Measurements from ENCODE around the gene PRRC2B.

Gene PRRC2B

DNA sequence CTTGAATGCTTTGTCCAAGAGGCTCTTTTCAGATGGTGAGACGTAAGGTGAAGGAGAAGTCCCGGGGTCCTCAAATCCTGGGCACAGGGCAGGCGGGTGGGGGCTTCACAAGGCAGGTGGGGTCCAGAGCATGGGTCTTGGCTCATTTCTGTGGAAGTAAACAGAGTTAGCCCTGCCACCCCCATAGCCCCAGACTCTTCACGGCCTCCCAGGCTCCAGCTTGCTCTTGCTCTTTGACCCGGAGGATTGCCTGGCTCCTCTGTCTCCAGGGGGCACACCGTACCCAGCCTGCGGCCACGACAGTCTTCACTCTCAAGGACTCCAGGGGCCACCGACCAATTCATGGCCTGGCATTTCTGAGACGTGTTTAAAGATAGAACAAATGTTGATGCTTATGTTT, 80.0 kb downstream of the PRRC2B start:
- no peak for DNase-seq

DNA sequence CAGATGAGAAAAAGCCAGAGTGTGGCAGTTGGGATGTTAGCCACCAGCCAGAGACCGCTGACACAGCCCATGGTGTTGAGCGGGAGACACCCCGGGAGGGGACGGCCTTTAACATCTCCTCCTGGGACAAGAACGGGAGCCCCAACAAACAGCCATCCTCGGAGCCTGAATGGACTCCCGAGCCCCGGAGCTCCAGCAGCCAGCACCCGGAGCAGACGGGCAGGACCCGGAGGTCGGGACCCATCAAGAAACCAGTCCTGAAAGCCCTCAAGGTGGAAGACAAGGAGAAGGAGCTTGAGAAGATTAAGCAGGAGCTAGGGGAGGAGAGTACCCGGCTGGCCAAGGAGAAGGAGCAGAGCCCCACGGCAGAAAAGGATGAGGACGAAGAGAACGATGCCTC, 80.8 kb downstream of the PRRC2B start:
- no peak for DNase-seq

DNA sequence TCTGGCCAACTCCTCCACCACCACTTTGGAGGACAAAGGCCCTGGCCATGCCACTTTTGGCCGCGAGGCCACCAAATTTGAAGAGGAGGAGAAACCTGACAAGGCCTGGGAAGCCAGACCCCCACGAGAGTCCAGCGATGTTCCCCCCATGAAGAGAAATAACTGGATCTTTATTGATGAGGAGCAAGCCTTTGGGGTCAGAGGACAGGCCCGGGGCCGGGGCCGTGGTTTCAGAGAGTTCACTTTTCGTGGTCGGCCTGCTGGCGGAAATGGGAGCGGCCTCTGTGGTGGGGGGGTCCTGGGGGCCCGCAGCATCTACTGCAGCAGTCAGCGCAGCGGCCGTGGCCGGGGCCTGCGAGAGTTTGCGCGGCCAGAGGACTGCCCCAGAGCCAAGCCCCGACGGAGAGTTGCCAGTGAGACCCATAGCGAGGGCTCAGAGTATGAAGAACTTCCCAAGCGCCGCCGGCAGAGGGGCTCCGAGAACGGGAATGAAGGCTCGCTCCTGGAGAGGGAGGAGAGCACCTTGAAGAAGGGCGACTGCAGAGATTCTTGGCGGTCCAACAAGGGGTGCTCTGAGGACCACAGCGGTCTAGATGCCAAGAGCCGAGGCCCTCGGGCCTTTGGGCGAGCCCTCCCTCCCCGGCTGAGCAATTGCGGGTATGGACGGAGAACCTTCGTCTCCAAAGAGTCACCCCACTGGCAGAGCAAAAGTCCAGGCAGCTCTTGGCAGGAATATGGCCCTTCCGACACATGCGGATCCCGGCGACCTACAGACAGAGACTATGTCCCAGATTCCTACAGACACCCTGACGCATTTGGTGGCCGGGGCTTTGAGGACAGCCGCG, 81.4 kb downstream of the PRRC2B start:
- no peak for DNase-seq

DNA sequence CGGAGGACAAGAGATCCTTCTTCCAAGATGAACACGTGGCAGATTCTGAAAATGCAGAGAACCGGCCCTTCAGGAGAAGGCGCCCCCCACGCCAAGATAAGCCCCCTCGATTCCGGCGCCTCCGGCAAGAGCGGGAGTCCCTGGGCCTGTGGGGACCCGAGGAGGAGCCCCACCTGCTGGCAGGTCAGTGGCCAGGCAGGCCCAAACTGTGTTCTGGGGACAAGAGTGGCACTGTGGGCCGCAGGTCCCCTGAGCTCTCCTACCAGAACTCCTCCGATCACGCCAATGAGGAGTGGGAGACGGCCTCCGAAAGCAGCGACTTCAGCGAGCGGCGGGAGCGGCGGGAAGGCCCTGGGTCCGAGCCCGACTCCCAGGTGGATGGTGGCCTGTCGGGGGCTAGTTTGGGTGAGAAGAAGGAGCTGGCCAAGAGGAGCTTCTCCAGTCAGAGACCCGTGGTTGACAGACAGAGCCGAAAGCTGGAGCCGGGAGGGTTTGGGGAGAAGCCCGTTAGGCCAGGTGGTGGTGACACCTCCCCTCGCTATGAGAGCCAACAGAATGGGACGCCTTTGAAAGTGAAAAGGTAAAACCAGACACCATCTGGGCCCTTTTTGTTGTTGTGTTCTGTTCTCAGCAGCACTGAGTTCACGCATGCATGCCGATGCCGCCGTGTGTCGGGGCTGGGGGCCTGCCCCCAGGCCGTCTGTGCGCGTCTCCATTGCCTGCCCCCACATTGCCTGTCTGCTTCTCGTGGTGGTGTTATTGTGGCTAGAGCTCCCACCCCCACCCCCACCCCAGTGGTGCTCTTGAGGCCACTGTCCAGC, 82.3 kb downstream of the PRRC2B start:
- DNase-seq: no peak

DNA sequence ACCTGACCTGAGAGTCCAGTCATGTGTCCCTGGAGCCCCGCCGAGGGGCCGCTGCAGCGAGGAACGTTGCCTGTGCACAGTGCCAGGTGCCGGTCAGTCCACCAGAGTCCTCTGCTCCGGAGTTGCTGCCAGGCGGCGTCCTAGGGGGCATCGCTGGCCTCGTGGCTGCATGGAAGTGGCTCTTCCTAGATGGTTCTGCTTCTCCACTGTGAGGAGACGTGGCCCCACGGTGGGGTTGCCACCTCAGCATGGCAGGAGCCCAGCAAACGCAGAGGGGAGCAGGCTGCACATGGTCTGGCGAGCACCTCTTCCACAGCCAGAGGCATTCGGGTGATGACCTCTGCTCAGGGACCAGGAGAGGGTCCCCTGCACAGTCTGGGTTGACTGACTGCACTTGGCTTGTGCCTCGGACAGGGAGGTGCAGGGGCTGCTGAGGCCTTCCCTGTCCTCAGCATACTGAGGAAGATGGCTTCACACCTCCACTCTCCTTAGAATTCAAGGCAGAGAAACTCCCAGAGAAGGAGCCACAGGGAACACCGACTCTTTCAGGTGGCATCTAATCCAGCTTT, 83.0 kb downstream of the PRRC2B start:
- DNase-seq: no peak

DNA sequence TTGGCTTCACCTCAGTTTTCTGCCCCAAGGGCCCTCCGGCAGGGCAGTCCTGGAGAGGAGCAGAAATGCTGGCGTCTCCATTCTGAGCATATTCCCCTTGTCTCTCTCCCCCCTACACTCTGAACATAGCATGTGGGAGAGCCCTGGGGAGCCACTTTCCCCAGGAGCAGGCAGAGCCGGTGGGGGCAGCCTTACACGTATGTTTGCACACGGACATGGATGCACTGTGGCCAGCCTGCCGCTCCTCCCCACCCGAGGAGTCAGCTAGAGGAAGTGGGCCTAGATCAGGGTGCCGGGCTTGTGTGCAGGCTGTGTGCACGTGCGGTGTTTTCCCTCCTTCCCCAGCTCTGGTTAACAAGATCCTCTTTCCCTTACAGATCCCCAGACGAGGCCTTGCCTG, 83.5 kb downstream of the PRRC2B start:
- DNase-seq: no peak

DNA sequence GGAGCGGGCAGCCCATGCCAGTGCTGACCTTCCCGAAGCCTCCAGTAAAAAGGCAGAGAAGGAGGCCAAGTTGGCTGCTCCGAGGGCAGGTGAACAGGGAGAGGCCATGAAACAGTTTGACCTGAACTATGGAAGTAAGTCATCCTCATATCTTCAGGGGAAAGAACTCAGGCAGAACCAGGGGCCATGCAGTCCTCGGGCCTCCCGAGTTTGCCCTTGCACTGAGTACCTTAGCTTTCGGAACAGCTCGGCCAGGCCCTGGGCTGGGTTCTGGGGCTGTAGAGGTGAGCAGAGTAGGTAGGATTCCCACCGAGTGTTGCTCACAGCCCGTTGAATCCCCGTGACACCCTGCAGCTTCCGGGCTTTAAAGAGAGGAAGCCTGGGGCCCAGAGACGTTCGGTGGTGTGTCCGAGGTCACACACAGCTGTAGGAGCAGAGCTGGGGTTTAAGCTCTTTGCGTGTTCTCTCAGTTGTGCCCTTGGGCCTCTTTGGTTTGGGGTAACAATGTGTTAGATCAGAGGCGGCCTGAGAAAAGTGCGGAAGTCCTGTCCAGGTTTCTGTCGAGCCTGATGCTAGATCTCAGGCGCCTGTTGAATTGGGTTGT, 84.0 kb downstream of the PRRC2B start:
- no peak for DNase-seq

DNA sequence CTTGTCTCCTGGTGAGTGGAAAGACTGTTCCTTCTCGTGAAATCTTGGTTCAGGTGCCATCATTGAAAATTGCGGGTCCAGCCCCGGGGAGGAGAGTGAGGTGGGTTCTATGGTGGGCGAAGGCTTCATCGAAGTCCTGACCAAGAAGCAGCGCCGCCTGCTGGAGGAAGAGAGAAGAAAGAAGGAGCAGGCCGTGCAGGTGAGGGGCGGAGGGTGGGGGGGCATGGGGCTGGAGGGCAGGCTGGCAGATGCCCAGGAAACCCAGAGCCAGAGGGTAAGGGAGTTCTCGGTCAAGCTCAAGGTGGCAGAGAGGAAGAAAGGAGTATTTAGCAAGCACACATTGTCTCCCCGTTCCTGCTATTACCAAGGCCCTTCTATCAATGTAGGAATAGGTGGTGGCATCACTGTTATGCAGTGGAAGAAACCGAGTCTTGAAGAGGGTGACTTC, 84.6 kb downstream of the PRRC2B start:
- peak in 1 of 2 experiments; percentile 39 for DNase-seq

DNA sequence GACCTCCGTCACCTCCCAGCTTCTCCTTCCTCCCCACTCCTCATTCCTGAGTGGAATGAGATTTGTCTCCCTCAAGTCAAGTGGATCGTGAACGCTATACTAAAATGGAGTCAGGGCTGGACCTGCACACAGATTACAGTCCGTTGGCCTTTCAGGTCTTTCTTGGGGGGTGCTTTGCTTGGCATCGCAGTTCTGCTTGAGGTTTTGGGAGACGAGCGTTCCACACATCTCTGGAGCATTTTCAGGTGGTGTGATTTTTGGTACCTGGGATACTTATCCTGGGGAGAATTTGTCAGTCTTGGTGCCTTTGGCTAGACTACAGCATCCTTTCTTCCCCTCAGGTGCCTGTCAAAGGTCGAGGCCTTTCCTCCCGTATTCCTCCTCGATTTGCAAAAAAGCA, 85.0 kb downstream of the PRRC2B start:
- no peak for DNase-seq

DNA sequence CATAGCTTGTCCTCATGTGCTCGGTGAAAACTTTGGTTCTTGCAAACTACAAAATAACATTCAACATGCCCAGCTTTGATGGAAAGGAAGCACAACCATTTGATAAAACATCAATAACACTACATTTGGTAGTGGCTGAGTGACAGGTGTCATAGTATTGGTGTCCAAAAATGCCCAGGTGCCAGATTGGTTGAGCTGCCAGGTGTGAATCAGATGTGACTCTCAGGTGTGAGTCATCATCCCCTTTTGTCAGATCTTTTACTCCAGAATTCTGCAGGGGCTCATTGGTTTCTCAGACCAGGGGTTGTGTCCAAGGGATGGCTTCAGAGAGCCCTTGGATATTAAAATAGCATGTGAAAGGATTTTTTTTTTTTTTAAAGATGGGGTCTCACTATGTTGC, 86.4 kb downstream of the PRRC2B start:
- DNase-seq: no peak

DNA sequence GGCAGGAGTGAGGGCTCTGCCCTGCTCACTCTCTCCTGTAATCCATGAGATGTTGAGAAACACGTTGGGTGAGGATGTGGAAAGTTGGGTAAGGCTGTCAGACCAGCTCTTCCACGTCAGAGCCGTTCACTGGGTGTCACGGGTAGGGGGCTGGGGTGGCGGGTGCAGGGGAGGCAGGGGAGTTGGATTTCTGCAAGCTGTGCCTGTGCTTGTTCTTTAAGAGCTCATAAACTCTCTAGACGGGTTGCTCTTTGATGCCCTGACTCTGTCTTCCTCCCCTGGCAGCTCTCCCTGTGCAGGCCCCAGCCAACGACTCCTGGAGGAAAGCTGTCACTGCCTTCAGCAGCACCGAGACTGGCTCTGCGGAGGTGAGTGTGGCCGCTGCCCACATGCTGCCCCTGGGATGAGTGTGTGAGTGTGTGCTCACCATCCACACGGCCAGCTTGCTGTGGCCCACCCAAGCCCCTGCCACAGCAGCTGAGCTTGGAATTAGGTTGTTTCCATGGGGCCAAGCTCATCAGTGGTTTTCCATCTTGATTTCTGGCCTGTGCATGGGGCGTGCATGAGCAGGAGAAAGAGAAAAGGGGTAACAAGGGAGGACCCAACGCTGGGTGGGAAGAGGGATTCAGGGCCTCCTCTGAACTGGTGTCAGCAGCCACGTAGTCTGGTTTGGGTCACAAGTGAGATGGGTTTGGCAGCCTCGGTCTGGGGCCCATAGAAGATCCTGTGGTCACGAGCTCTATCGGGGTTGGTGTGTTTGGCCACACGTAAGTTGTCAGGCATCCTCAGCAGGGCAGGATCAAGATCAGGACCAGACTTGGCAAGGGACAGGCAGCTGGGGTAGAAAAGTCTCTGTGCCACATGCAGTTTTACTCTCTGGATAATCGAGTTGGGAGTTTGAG, 87.8 kb downstream of the PRRC2B start:
- no peak for DNase-seq

DNA sequence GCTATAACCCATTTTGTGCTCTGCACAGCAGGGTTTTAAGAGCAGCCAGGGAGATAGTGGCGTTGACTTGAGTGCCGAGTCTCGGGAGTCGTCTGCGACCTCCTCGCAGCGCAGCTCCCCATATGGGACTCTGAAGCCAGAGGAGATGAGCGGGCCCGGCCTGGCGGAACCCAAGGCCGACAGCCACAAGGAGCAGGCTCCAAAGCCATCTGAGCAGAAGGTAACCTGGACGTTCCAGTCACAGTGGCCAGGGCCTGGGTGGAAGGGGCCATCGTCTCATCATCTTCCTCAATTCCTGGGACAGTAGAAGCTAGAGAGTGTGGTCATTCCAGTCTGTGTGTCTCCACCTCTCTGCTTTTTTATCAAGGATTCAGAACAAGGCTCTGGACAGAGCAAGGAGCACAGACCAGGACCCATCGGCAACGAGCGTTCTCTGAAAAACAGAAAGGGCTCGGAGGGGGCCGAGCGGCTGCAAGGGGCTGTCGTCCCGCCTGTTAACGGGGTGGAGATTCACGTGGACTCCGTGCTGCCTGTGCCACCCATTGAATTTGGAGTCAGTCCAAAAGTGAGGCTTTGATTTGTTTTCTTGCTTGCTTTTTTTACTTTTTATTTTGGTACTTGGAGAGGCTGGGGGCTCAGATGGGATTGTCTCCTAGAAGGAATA, 88.6 kb downstream of the PRRC2B start:
- no peak for DNase-seq

DNA sequence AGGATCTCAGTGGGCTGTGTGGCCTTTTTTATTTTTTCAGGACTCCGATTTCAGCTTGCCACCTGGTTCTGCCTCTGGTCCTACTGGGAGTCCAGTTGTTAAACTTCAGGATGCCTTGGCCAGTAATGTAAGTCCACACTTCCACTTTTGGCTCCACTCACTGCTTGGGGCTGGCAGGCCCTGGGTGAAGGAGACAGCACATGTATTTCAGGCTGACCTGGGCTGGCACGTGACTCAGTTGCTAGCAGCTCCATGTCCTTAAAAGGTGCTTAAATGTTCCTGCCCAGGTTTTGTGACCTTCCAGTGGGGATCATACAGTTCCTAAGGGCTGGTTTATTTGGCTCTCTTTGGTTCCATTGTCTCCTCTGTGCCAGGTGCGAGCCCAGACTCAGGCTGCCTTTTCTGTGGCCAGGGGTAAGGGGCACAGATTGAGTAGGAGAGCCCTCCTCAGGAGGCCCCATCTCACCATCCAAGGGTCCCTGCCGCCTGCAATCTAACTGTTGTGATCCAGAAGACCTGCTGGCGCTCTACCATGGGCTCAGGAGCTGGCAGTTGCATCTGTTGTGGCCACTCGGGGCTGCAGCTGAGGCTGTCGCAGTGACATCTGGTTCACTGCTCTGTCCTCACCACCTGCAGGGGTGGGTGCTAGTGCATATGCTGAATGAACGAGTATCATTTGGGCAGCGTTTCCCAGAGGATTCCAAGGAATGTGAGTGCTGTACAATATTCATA, 89.6 kb downstream of the PRRC2B start:
- DNase-seq: no peak

DNA sequence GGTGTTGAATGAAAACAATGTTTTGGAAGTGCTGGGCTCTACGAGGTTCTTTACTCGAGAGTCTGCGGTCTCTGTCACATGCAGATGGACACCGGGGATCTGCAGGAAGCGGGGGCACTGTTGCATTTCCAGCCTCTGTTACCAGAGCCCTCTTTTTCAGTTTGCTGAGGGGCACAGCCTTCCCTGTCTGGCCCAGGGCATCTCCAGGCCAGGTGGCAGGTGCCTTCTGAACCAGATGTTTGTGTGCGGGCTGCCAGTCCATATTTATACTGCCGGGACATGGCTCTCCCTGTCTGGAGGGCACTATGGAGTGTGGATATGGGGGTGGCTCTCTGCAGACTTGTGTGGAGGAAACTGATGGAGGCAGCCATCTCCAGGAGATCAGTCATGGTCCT, 90.2 kb downstream of the PRRC2B start:
- no peak for DNase-seq

DNA sequence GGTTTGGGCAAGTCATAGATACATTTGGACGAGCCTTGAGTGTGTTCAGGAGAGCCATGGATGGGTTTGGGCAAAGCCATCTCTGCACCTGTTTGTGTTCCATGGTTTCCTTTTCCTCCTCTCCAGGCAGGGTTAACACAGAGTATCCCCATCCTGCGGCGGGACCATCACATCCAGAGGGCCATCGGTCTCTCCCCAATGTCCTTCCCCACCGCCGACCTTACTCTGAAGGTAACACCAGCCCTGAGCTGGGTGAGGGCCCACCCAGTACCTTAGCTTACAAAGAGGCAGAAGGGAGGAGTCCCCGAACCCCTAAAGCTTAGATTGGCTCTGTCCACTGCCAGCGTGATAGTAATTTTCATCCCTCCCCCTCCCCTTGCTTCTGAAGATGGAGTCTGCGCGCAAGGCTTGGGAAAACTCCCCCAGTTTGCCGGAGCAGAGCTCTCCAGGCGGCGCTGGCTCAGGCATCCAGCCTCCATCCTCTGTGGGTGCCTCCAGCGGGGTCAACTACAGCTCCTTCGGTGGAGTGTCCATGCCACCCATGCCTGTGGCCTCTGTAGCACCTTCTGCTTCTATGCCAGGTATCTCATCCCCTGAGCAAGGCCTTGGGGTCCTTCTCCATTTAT, 90.8 kb downstream of the PRRC2B start:
- DNase-seq: no peak

DNA sequence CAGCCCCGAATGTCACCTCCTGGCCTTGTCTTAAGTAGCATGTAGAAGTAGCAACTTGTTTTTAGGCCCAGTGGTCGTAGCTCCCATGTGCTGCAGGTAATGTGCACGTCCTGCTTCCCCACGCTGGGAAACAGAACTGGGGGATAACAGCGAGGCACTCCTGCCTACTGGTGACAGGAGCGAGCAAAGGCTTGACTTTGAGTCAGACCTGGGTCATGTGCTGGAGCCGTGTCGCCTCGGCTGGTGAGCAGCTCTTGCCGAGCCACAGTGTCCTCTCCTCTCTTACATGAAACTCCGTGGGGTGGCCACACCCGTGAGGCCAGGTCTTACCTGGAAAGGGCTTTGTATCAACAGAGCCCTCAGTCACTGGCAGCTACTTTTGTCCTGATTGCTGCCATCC, 91.3 kb downstream of the PRRC2B start:
- DNase-seq: no peak

DNA sequence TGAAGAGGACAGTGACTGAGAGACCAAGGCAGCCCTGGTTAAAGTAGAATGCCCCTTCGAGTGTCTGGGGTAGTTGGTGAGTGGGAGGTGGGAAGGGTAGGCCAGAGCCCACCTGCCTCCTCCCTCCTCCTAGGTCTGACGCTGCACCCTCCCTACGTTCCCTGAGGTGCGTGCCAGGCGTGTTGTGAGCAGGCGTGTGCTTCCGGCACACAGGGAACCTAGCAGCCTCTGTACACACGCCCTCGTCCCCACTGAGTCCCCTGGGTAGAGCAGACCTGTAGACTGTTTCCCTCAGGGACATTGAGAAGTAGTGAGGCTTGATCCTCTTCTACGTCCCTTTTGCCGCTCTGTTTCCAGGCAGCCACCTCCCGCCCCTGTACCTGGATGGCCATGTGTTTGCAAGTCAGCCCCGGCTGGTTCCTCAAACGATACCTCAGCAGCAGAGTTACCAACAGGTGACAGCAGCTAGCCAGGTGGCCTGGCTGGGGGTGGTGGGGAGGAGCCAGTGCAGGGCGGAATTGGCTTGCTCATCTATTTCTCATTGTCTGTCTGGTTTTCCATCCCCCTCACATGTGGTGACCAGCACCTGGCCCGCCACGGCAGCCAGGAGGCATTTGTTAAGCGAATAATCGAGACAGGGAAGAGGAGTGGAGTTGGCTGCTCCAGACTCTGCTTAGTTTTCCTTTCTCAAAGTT, 92.0 kb downstream of the PRRC2B start:
- DNase-seq: no peak

DNA sequence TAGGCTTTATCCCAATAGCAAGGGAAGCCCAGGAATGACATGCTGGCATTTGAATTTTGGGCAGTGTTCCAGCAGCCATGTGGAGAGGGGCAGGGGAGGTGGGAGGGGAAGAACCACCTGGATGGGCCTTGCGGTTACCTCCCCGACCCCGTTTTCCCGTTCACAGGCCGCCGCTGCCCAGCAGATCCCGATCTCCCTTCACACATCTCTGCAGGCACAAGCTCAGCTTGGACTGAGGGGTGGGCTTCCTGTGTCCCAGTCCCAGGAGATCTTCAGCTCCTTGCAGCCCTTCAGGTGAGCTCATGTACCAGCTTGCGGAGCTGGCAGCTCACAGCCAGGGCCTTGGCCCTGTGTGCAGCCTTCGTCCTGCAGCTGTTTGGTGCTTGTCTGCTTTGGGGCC, 93.1 kb downstream of the PRRC2B start:
- no peak for DNase-seq

DNA sequence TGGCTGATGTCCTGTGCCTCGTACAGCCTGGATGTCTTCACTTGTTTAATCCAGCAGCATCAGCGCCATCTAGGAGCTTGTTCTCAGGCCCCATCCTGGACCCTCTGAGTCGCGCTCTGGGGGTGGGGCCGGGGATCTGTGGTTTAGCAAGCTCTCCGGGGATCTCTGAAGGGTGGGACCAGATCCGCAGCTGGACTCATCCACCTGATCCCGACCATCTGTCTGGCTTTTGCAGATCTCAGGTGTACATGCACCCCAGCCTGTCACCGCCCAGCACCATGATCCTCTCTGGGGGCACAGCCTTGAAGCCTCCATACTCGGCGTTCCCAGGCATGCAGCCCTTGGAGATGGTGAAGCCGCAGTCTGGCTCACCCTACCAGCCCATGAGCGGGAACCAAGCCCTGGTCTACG, 93.7 kb downstream of the PRRC2B start:
- no peak for DNase-seq

DNA sequence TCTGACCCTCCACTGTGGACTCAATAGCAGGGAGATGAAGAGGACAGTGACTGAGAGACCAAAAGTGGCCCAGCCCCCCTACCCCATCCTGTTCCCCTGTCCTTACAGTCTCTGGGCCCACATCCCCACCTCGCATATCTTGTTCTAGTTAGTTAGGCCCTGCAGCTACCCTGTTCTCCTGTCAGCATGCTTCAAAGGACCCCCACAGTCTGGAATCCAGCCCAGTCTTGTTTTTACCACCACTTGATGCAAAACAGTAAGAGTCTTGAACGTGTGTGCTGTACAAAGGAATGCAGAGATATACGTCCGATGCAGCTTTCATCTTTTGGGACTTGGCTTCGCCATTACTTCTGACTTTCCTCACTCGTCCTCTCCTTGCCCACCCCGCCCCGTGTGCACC, 96.6 kb downstream of the PRRC2B start:
- DNase-seq: no peak

All from NCI-H1930 (cell line).